ENCODE data around the gene DLX5. TPM values are rescaled to one million over a fixed set of nuclear protein-coding genes. Genes with fewer than 3 reads are reported as not detected.
"Not testable (repeated sequence)": the region's sequence is repeated elsewhere in the genome, so short reads cannot be mapped to it uniquely, and the experiment has no call there.

Gene DLX5
- total RNA-seq (2021): not detected in 2 replicates
- Bru-seq, nascent RNA: not detected
- not detected for BruChase-seq, experiment 1, labeled RNA remaining after a 2-hour chase
- BruChase-seq, experiment 2, labeled RNA remaining after a 6-hour chase: not detected
- long read RNA-seq: 0 reads

DNA sequence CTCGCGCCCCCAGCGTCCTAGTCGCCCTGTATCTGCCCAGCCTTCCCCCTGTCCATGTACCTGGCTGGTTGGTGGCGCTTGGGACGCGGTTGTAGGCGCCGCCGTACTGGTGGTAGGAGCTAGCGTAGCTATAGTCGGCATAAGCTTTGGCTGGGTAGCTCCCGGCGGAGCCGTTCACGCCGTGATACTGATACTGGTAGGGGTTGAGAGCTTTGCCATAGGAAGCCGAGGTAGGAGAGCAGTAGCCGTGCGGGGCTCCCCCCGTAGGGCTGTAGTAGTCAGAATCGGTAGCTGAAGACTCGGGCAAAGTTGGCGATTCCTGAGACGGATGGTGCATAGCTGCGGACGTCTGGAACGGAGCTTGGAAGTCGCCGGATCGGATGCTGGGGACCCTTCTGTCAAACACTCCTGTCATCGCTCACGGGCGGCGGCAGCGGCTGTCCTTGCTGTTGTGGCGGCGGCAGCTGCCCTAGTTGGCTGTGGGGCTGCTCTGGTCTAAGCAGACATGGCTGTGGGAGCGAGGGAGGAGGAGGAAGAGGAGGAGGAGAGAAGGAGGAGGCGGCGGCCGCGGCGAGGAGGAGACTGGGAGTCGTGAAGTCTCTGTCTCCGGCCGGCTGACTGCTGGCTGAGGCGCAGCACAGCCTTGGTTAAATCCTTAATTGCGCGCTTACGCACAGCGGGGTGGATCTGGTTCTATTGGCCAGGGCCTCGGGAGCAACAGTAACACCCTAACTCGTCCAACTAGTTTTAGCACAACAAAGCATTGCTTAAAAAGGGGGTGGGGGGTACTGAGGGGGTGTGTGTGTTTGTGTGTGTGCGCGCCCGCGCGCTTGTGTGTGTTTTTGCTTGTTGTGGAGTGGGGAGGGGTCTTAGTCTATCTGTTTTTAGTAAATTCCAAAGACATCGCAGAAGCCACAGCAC is at the start of gene DLX5:
DLX5 (minus strand) TSS at position 623 of the 921 bp plus-strand sequence; CDS start at position 415, 208 bp downstream.
- BruUV-seq (replicated peaks): no TSS peak

DNA sequence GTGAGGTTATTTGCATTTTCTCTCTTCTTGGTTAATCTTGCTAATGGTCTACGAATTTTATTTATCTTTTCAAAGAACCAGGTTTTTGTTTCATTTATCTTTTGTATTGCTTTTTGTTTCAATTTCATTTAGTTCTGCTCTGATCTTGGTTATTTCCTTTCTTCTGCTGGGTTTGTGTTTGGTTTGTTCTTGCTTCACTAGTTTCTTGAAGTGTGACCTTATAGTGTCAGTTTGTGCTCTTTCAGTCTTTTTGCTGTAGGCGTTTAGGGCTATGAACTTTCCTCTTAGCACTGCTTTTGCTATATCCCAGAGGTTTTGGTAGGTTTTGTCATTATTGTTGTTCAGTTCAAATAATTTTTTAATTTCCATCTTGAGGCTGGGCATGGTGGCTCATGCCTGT is 47.4 kb upstream of the DLX5 start:
- H2AFZ ChIP-seq; H3K4me3 ChIP-seq; H3K27me3 ChIP-seq (ENCODE audit: insufficient read depth, low read depth); POLR2A ChIA-PET (ENCODE audit: unreplicated experiment); H3F3A ChIP-seq (ENCODE audit: insufficient read depth, low read depth); H3K4me1 ChIP-seq (replicated peaks; ENCODE audit: insufficient read depth); DNase-seq; H3K27ac ChIP-seq; CTCF ChIA-PET; H3K9me2 ChIP-seq (ENCODE audit: insufficient read depth); H3K79me2 ChIP-seq (ENCODE audit: low read depth); intact Hi-C loops (cut with micrococcal nuclease; ENCODE audit: unreplicated experiment); H3K4me2 ChIP-seq; H3K9me3 ChIP-seq (ENCODE audit: insufficient read depth, low read depth); H3K36me3 ChIP-seq (ENCODE audit: low read depth); BruUV-seq (replicated peaks); H4K20me1 ChIP-seq (ENCODE audit: insufficient read depth): not testable (repeated sequence)

More for the DNA sequence above, at the start of gene DLX5:
- no peaks in the 10 kb centered on the region for H3K9me2 ChIP-seq (ENCODE audit: insufficient read depth)
- no peak for DNase-seq
- H3K27ac ChIP-seq: no peak within 1 kb of the TSS
- POLR2A ChIA-PET (ENCODE audit: unreplicated experiment): no interaction called here
- intact Hi-C loops (cut with micrococcal nuclease; ENCODE audit: unreplicated experiment): loop anchor here (5.0 kb wide), 1 partner anchor 1302 kb away; no protein-coding TSS in a partner anchor
- H4K20me1 ChIP-seq (ENCODE audit: insufficient read depth): no peaks in the 10 kb centered on the region
- no peaks in the 10 kb centered on the region for H3F3A ChIP-seq (ENCODE audit: insufficient read depth, low read depth)
- H2AFZ ChIP-seq: no peak within 1 kb of the TSS
- H3K9me3 ChIP-seq (ENCODE audit: insufficient read depth, low read depth): no peaks in the 10 kb centered on the region
- H3K4me1 ChIP-seq (replicated peaks; ENCODE audit: insufficient read depth): peaks cover 4% of the 10 kb centered on the region; the same call in 1 of the 2 replicates
- TF ChIP-seq EZH2 (IDR thresholded peaks at IDR 0.05; ENCODE audit: low read depth): no peak
- TF ChIP-seq, protein P1, sequence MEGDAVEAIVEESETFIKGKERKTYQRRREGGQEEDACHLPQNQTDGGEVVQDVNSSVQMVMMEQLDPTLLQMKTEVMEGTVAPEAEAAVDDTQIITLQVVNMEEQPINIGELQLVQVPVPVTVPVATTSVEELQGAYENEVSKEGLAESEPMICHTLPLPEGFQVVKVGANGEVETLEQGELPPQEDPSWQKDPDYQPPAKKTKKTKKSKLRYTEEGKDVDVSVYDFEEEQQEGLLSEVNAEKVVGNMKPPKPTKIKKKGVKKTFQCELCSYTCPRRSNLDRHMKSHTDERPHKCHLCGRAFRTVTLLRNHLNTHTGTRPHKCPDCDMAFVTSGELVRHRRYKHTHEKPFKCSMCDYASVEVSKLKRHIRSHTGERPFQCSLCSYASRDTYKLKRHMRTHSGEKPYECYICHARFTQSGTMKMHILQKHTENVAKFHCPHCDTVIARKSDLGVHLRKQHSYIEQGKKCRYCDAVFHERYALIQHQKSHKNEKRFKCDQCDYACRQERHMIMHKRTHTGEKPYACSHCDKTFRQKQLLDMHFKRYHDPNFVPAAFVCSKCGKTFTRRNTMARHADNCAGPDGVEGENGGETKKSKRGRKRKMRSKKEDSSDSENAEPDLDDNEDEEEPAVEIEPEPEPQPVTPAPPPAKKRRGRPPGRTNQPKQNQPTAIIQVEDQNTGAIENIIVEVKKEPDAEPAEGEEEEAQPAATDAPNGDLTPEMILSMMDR (conservative IDR thresholded peaks at IDR 0.05): no peak
- H3K4me2 ChIP-seq: no peak within 1 kb of the TSS
- CTCF ChIA-PET: no interaction called here
- peaks cover 4% of the 10 kb centered on the region; the same call in 1 of the 2 replicates for H3K27me3 ChIP-seq (ENCODE audit: insufficient read depth, low read depth)
- H3K79me2 ChIP-seq (ENCODE audit: low read depth): no peaks in the 10 kb centered on the region
- no peak within 1 kb of the TSS for H3K4me3 ChIP-seq
- no peaks in the 10 kb centered on the region for H3K36me3 ChIP-seq (ENCODE audit: low read depth)

DNA sequence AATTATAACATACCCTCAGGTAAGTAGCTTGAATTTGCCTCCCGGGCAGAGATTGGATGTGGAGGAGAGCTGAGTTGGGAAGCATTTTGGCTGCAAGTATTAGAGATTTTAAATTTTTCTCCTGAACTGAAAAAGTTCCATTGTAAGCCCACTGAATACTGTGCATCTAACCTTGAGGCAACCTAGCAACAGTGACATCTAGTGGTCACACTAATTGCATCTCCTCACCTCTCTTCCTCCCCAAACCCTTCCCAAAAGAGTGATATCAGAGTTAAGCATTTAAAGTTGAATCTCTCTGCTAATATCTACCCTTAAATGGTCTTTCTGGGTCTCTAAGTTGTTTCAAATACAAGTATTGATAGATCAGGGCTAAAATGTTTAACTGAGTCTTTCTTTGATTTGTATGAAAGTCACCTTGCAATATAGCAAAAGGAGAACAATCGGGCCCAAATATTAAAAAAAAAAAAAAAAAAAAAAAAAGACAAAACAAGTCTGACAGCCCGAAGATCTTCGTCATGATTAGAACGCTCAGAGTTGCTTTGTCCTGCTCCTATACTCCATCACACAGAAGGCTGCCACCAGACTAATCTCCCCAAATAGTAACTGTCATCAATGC is 40.4 kb upstream of the DLX5 start:
- Histone ChIP-seq H3F3A (ENCODE audit: insufficient read depth, low read depth) (no peaks in the 10 kb centered on the region), H3K9me2 (ENCODE audit: insufficient read depth) (no peaks in the 10 kb centered on the region), H3K27ac (no peak overlapping the region), H3K36me3 (ENCODE audit: low read depth) (no peaks in the 10 kb centered on the region), H3K4me3 (no peak overlapping the region), H3K79me2 (ENCODE audit: low read depth) (no peaks in the 10 kb centered on the region), H3K4me1 (replicated peaks; ENCODE audit: insufficient read depth) (no peaks in the 10 kb centered on the region), H3K9me3 (ENCODE audit: insufficient read depth, low read depth) (no peaks in the 10 kb centered on the region), H3K27me3 (ENCODE audit: insufficient read depth, low read depth) (no peaks in the 10 kb centered on the region), H2AFZ (no peak overlapping the region), H4K20me1 (ENCODE audit: insufficient read depth) (no peaks in the 10 kb centered on the region), H3K4me2 (no peak overlapping the region)
- ChIA-PET CTCF (interaction anchor here (0.6 kb wide), 1 partner anchor 1343 kb away, joined by 3 read pairs; no protein-coding TSS in a partner anchor), POLR2A (ENCODE audit: unreplicated experiment) (no interaction called here)
- TF ChIP-seq EZH2 (IDR thresholded peaks at IDR 0.05; ENCODE audit: low read depth): no peak
- TF ChIP-seq, protein P1 (conservative IDR thresholded peaks at IDR 0.05): peak; percentile 77
- intact Hi-C loops (cut with micrococcal nuclease; ENCODE audit: unreplicated experiment): loop anchor here (1.0 kb wide), 1 partner anchor 1149 kb away; no protein-coding TSS in a partner anchor
- peak; percentile 10 to 39 for DNase-seq
- no TSS peak for BruUV-seq (replicated peaks)
